ENCODE data around the gene GABRR2.

The GABRR2 gene

GRCh38 chr6:89251170-89251569 is 63.9 kb downstream of the GABRR2 start:
- in situ Hi-C loops (cut with HindIII; ENCODE audit: low sequenced_read_pairs): no loop called here
- no peak overlapping the region for H3K4me3 ChIP-seq (ENCODE audit: low read depth, low read length)
- no peak for DNase-seq (ENCODE audit: low read depth)
- TF ChIP-seq, protein P1, sequence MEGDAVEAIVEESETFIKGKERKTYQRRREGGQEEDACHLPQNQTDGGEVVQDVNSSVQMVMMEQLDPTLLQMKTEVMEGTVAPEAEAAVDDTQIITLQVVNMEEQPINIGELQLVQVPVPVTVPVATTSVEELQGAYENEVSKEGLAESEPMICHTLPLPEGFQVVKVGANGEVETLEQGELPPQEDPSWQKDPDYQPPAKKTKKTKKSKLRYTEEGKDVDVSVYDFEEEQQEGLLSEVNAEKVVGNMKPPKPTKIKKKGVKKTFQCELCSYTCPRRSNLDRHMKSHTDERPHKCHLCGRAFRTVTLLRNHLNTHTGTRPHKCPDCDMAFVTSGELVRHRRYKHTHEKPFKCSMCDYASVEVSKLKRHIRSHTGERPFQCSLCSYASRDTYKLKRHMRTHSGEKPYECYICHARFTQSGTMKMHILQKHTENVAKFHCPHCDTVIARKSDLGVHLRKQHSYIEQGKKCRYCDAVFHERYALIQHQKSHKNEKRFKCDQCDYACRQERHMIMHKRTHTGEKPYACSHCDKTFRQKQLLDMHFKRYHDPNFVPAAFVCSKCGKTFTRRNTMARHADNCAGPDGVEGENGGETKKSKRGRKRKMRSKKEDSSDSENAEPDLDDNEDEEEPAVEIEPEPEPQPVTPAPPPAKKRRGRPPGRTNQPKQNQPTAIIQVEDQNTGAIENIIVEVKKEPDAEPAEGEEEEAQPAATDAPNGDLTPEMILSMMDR (IDR thresholded peaks at IDR 0.05; ENCODE audit: low read depth, low read length, missing control alignments): no peak

- TF ChIP-seq, protein P1 (IDR thresholded peaks at IDR 0.05; ENCODE audit: low read depth, low read length, missing control alignments): no peak
- in situ Hi-C loops (cut with HindIII; ENCODE audit: low sequenced_read_pairs): no loop called here
- no peak for DNase-seq (ENCODE audit: low read depth)
- no peak overlapping the region for H3K4me3 ChIP-seq (ENCODE audit: low read depth, low read length)
These were observed 64.9 kb downstream of the GABRR2 start for GRCh38 chr6:89250239-89250638.

GRCh38 chr6:89244241-89244985 is 70.7 kb downstream of the GABRR2 start:
- no peak overlapping the region for H3K4me3 ChIP-seq (ENCODE audit: low read depth, low read length)
- TF ChIP-seq, protein P1 (IDR thresholded peaks at IDR 0.05; ENCODE audit: low read depth, low read length, missing control alignments): no peak
- DNase-seq (ENCODE audit: low read depth): no peak
- in situ Hi-C loops (cut with HindIII; ENCODE audit: low sequenced_read_pairs): loop anchor here (25.0 kb wide), 1 partner anchor 257 kb away; no protein-coding TSS in a partner anchor

DNA sequence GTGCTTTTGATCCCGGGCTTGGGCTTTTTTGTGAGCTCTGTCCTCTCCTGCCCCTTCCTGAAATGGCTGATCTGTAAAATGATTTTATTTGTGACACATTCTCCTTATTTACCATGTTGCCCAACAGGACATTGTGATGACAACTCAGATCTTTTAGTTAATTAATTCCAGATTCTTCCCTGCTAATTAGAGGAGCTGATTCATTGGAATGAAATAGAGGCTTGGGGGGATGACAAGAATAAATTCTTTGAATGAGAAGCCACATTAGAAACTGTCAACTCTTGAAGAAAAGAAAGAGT is 71.8 kb downstream of the GABRR2 start:
- H3K4me3 ChIP-seq (ENCODE audit: low read depth, low read length): no peak overlapping the region
- in situ Hi-C loops (cut with HindIII; ENCODE audit: low sequenced_read_pairs): loop anchor here (25.0 kb wide), 1 partner anchor 256 kb away; no protein-coding TSS in a partner anchor
- TF ChIP-seq, protein P1 (IDR thresholded peaks at IDR 0.05; ENCODE audit: low read depth, low read length, missing control alignments): no peak
- no peak for DNase-seq (ENCODE audit: low read depth)

DNA sequence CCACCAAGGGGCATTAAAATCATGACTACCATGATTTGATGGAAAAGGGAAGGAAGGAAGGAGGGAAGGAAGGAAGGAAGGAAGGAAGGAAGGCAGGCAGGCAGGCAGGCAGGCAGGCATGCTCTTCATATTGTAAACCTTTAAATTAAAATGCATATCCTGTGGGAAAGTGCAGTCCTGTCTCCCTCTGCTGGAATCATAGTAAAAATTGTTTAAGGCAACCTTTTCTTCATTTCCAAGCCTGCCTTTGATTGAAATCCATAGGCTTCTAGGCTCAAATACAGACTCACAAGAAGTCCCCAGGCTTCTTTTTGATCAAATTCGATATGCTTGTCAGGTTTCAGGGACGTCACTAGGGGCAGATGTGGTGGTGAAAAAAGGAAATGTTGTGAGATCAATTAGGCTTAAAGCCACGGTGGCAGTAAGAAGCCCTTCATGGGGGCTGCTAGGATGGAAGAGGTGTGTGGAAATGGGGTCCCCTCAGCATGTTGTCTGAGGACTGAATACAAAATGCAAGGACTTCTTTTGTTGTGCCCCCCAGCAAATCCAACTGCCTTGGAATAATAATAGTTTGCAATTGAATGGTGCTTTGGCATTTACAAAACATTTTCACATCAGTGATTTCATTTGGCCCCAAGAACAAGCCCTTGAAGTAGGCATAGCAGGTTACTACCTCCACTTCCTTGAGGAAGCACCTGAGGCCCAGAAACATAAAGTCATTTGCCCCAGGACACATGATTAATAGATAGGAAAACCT is 72.3 kb downstream of the GABRR2 start:
- peak; percentile 46 for DNase-seq (ENCODE audit: low read depth)
- H3K4me3 ChIP-seq (ENCODE audit: low read depth, low read length): no peak overlapping the region
- TF ChIP-seq, protein P1 (IDR thresholded peaks at IDR 0.05; ENCODE audit: low read depth, low read length, missing control alignments): peak; percentile 52

GRCh38 chr6:89239338-89239737 is 75.8 kb downstream of the GABRR2 start:
- TF ChIP-seq, protein P1 (IDR thresholded peaks at IDR 0.05; ENCODE audit: low read depth, low read length, missing control alignments): peak; percentile 29
- no peak for DNase-seq (ENCODE audit: low read depth)
- in situ Hi-C loops (cut with HindIII; ENCODE audit: low sequenced_read_pairs): loop anchor here (25.0 kb wide), 1 partner anchor 252 kb away; no protein-coding TSS in a partner anchor
- H3K4me3 ChIP-seq (ENCODE audit: low read depth, low read length): no peak overlapping the region

More for the DNA sequence above, 72.3 kb downstream of the GABRR2 start:
- in situ Hi-C loops (cut with HindIII; ENCODE audit: low sequenced_read_pairs): loop anchor here (25.0 kb wide), 1 partner anchor 255 kb away; no protein-coding TSS in a partner anchor
